Progenitor cell of endocrine pancreas (in vitro differentiated cells): ENCODE results near the gene RAB37. TPM values are rescaled to one million over a fixed set of nuclear protein-coding genes. Genes with fewer than 3 reads are reported as not detected.

Source experiments
- DNase-seq: peaks from one replicate; pipeline ENCODE4 v3.0.0; 2021; ENCODE audit warnings: low spot score; ENCODE audit not compliant: unreplicated experiment
- H3K27ac Mint-ChIP-seq: 2 replicates; pipeline ENCODE4 v1.8.0; 2021; ENCODE audit warnings: mild to moderate bottlenecking, moderate library complexity, mixed read lengths
- H3K27me3 Mint-ChIP-seq: 2 replicates; pipeline ENCODE4 v1.8.0; 2021; ENCODE audit warnings: mixed read lengths
- H3K36me3 Mint-ChIP-seq: 2 replicates; pipeline ENCODE4 v1.8.0; 2022; ENCODE audit warnings: mixed read lengths; ENCODE audit not compliant: insufficient read depth
- H3K4me1 Mint-ChIP-seq: 2 replicates; pipeline ENCODE4 v1.8.0; 2021; ENCODE audit warnings: low read depth, mixed read lengths
- H3K4me3 Mint-ChIP-seq: 2 replicates; pipeline ENCODE4 v1.8.0; 2021; ENCODE audit warnings: low read depth, mild to moderate bottlenecking, moderate library complexity, mixed read lengths
- H3K9me3 Mint-ChIP-seq: 2 replicates; pipeline ENCODE4 v1.8.0; 2021; ENCODE audit warnings: low read depth, mixed read lengths
- CTCF ChIP-seq: fragments of 200-600 bp; sonication (generic); IDR thresholded peaks from one replicate; pipeline ENCODE4 v1.5.0; 2021; ENCODE audit warnings: antibody characterized with exemption, mild to moderate bottlenecking; ENCODE audit not compliant: unreplicated experiment
- total RNA-seq: library from RNA; stranded (reverse); gene quantifications from 2 replicates; pipeline ENCODE4 v1.2.1, GENCODE V29; 2021

The RAB37 gene
- total RNA-seq, 1 donor from 2014 or later, result 3.2 TPM

GRCh38 chr17:74768069-74768762 is 31.2 kb downstream of the RAB37 start:
- TF ChIP-seq CTCF, result no peak
- Mint-ChIP-seq H3K9me3 (no peaks in the 10 kb centered on the region), H3K4me3 (no peak overlapping the region), H3K27me3 (no peaks in the 10 kb centered on the region), H3K27ac (peak overlapping the region; percentile 84), H3K36me3 (peaks cover 21% of the 10 kb centered on the region), H3K4me1 (peaks cover 31% of the 10 kb centered on the region)
- DNase-seq, result no peak

- Mint-ChIP-seq H3K9me3 (no peaks in the 10 kb centered on the region), H3K4me3 (no peak overlapping the region), H3K27me3 (no peaks in the 10 kb centered on the region), H3K27ac (peak overlapping the region; percentile 84), H3K36me3 (peaks cover 21% of the 10 kb centered on the region), H3K4me1 (peaks cover 27% of the 10 kb centered on the region)
- TF ChIP-seq CTCF, result no peak
- no peak for DNase-seq
Measured at GRCh38 chr17:74768763-74769114, 31.7 kb downstream of the RAB37 start.

- Mint-ChIP-seq H3K4me1 (peaks cover 25% of the 10 kb centered on the region), H3K27me3 (no peaks in the 10 kb centered on the region), H3K36me3 (peaks cover 24% of the 10 kb centered on the region), H3K4me3 (no peak overlapping the region), H3K27ac (peak overlapping the region; percentile 41), H3K9me3 (no peaks in the 10 kb centered on the region)
- no peak for DNase-seq
- no peak for TF ChIP-seq CTCF
Measured at GRCh38 chr17:74769266-74769855, 32.3 kb downstream of the RAB37 start.

GRCh38 chr17:74769856-74770497 is 32.9 kb downstream of the RAB37 start:
- no peak for TF ChIP-seq CTCF
- no peak for DNase-seq
- no peak overlapping the region for H3K4me3 Mint-ChIP-seq
- H3K9me3 Mint-ChIP-seq, result no peaks in the 10 kb centered on the region
- peak overlapping the region; percentile 85 for H3K27ac Mint-ChIP-seq
- peaks cover 22% of the 10 kb centered on the region for H3K36me3 Mint-ChIP-seq
- H3K27me3 Mint-ChIP-seq, result no peaks in the 10 kb centered on the region
- H3K4me1 Mint-ChIP-seq, result peaks cover 19% of the 10 kb centered on the region

- peak overlapping the region; percentile 85 for H3K27ac Mint-ChIP-seq
- peaks cover 20% of the 10 kb centered on the region for H3K4me1 Mint-ChIP-seq
- no peaks in the 10 kb centered on the region for H3K9me3 Mint-ChIP-seq
- peak; percentile 67 for DNase-seq
- H3K4me3 Mint-ChIP-seq, result no peak overlapping the region
- H3K36me3 Mint-ChIP-seq, result peaks cover 22% of the 10 kb centered on the region
- peak; percentile 92 for TF ChIP-seq CTCF
- H3K27me3 Mint-ChIP-seq, result no peaks in the 10 kb centered on the region
Measured at GRCh38 chr17:74770498-74771318, 33.7 kb downstream of the RAB37 start.
